ENCODE measurements around the gene LRP1. TPM values are rescaled to one million over a fixed set of nuclear protein-coding genes. Genes with fewer than 3 reads are reported as not detected.
A peak's percentile ranks its signal among the peaks of the same experiment; 100 is the strongest.

Gene LRP1
- total RNA-seq, 4 donors from 2014 or later, result 185 to 292 (median 216) TPM

GRCh38 chr12:57230381-57231155 is 102.3 kb downstream of the LRP1 start:
- peak overlapping the region in 2 of 4 donors; percentile 74 to 77 for H3K27ac ChIP-seq
- peak overlapping the region; percentile 61 to 70 for H3K4me3 ChIP-seq
- no peak for ATAC-seq
- peaks cover 43% of the 10 kb centered on the region for H3K27me3 ChIP-seq
- H3K36me3 ChIP-seq, result peaks cover 0 to 47% of the 10 kb centered on the region in 2 donors
- H3K4me1 ChIP-seq, result peaks cover 0 to 53% (median 14%) of the 10 kb centered on the region in 3 donors
- TF ChIP-seq POLR2A (IDR thresholded peaks at IDR 0.05) (no peak), EP300 (IDR thresholded peaks at IDR 0.05) (no peak), POLR2AphosphoS5 (IDR thresholded peaks at IDR 0.05) (no peak), CTCF (IDR thresholded peaks at IDR 0.05) (no peak)
- H3K9me3 ChIP-seq, result no peaks in the 10 kb centered on the region
- 59% methylated on average over 3 of the region's 10 CpGs; no CpG with 5 or more reads in 1 of the 2 donors for WGBS, 2 donors (ENCODE audit: low coverage in 1 of 2)

GRCh38 chr12:57231276-57232021 is 103.2 kb downstream of the LRP1 start:
- Histone ChIP-seq H3K9me3 (no peaks in the 10 kb centered on the region), H3K27me3 (peaks cover 43% of the 10 kb centered on the region), H3K4me3 (no peak overlapping the region), H3K27ac (no peak overlapping the region), H3K36me3 (peaks cover 0 to 49% of the 10 kb centered on the region in 2 donors), H3K4me1 (peaks cover 0 to 53% (median 14%) of the 10 kb centered on the region in 3 donors)
- no peak for ATAC-seq
- WGBS, 2 donors (ENCODE audit: low coverage in 1 of 2), result 80 to 100% methylated on average over 1 to 3 of the region's 13 CpGs
- TF ChIP-seq POLR2A (IDR thresholded peaks at IDR 0.05) (no peak), CTCF (IDR thresholded peaks at IDR 0.05) (no peak), EP300 (IDR thresholded peaks at IDR 0.05) (no peak), POLR2AphosphoS5 (IDR thresholded peaks at IDR 0.05) (no peak)

- Histone ChIP-seq H3K36me3 (peaks cover 0 to 49% of the 10 kb centered on the region in 2 donors), H3K9me3 (no peaks in the 10 kb centered on the region), H3K4me1 (peaks cover 0 to 53% (median 9%) of the 10 kb centered on the region in 3 donors), H3K27me3 (peaks cover 43% of the 10 kb centered on the region), H3K27ac (no peak overlapping the region), H3K4me3 (no peak overlapping the region)
- no CpG with 5 or more reads among the region's 19 CpGs for WGBS, 2 donors (ENCODE audit: low coverage in 1 of 2)
- TF ChIP-seq CTCF (IDR thresholded peaks at IDR 0.05) (no peak), POLR2A (IDR thresholded peaks at IDR 0.05) (no peak), POLR2AphosphoS5 (IDR thresholded peaks at IDR 0.05) (no peak), EP300 (IDR thresholded peaks at IDR 0.05) (no peak)
- ATAC-seq, result no peak
These were observed 104.0 kb downstream of the LRP1 start for GRCh38 chr12:57232156-57232756.

- H3K36me3 ChIP-seq, result peaks cover 0 to 49% of the 10 kb centered on the region in 2 donors
- H3K4me1 ChIP-seq, result peaks cover 0 to 66% (median 22%) of the 10 kb centered on the region in 3 donors
- TF ChIP-seq POLR2AphosphoS5 (IDR thresholded peaks at IDR 0.05), result no peak
- no peak for TF ChIP-seq CTCF (IDR thresholded peaks at IDR 0.05)
- TF ChIP-seq EP300 (IDR thresholded peaks at IDR 0.05), result no peak
- TF ChIP-seq POLR2A (IDR thresholded peaks at IDR 0.05), result no peak
- WGBS, 2 donors (ENCODE audit: low coverage in 1 of 2), result 50 to 85% methylated on average over 2 to 4 of the region's 15 CpGs
- no peaks in the 10 kb centered on the region for H3K9me3 ChIP-seq
- no peak overlapping the region for H3K27ac ChIP-seq
- peaks cover 53% of the 10 kb centered on the region for H3K27me3 ChIP-seq
- no peak overlapping the region for H3K4me3 ChIP-seq
- ATAC-seq, result no peak
These were observed 105.3 kb downstream of the LRP1 start for GRCh38 chr12:57233357-57234232.

Measured in gastroesophageal sphincter (tissue), 4 donors.